ENCODE results near the gene WDR17.

The WDR17 gene

GRCh38 chr4:176150704-176151103 lies 85.1 kb downstream of the WDR17 start:
- Histone ChIP-seq H3K36me3 (no peaks in the 10 kb centered on the region; the same call in none of the 2 replicates), H3K9me3 (ENCODE audit: severe bottlenecking) (no peaks in the 10 kb centered on the region), H3K27ac (no peak overlapping the region), H3K27me3 (ENCODE audit: insufficient read depth, low read depth, severe bottlenecking) (no peaks in the 10 kb centered on the region), H3K4me3 (ENCODE audit: low read depth, low read length) (no peak overlapping the region)
- no peak for DNase-seq
- TF ChIP-seq, protein P1, sequence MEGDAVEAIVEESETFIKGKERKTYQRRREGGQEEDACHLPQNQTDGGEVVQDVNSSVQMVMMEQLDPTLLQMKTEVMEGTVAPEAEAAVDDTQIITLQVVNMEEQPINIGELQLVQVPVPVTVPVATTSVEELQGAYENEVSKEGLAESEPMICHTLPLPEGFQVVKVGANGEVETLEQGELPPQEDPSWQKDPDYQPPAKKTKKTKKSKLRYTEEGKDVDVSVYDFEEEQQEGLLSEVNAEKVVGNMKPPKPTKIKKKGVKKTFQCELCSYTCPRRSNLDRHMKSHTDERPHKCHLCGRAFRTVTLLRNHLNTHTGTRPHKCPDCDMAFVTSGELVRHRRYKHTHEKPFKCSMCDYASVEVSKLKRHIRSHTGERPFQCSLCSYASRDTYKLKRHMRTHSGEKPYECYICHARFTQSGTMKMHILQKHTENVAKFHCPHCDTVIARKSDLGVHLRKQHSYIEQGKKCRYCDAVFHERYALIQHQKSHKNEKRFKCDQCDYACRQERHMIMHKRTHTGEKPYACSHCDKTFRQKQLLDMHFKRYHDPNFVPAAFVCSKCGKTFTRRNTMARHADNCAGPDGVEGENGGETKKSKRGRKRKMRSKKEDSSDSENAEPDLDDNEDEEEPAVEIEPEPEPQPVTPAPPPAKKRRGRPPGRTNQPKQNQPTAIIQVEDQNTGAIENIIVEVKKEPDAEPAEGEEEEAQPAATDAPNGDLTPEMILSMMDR (IDR thresholded peaks at IDR 0.05; ENCODE audit: low read depth, low read length) = no peak

DNA sequence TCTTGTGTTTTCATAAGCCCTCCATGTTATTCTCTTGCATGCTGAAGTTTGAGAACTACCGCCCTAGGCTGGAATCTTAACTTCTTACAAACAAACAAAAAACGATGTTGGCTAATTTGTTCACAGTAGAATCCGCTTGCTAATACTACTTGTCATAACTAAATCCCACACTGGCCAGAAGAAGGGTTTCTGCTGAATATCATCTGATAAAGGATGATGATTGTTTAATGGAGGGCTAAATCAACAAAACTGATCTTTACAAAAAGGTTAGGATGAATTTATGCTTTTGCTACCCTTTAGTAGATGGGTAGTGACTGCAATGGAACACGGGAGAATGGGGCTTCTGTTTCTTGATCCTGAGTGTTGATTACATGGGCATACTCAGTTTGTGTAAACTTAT lies 87.5 kb downstream of the WDR17 start:
- no peaks in the 10 kb centered on the region; the same call in none of the 2 replicates for H3K36me3 ChIP-seq
- H3K4me3 ChIP-seq (ENCODE audit: low read depth, low read length) = no peak overlapping the region
- H3K27me3 ChIP-seq (ENCODE audit: insufficient read depth, low read depth, severe bottlenecking) = no peaks in the 10 kb centered on the region
- TF ChIP-seq, protein P1 (IDR thresholded peaks at IDR 0.05; ENCODE audit: low read depth, low read length) = no peak
- DNase-seq = no peak
- no peak overlapping the region for H3K27ac ChIP-seq
- no peaks in the 10 kb centered on the region for H3K9me3 ChIP-seq (ENCODE audit: severe bottlenecking)

DNA sequence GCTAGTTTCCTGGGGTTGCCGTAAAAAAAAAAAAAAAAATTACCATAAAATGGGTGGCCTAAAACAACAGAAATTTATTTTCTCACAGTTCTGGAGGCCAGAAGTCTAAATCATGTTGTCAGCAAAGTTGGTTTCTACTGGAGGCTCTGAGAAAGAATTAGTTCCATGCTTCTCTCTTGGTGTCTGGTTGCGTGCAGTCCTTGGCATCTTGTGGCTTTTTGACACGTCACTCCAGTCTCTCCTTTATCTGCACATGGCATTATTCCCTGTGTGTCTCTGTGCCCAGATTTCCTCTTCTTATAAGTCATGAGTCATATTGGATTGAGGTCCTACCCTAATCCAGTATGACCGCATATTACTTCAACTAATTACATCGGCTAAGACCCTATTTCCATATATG lies 91.0 kb downstream of the WDR17 start:
- TF ChIP-seq, protein P1 (IDR thresholded peaks at IDR 0.05; ENCODE audit: low read depth, low read length) = no peak
- no peaks in the 10 kb centered on the region for H3K27me3 ChIP-seq (ENCODE audit: insufficient read depth, low read depth, severe bottlenecking)

GRCh38 chr4:176163041-176163440 lies 97.4 kb downstream of the WDR17 start:
- TF ChIP-seq, protein P1 (IDR thresholded peaks at IDR 0.05; ENCODE audit: low read depth, low read length) = no peak
- H3K4me3 ChIP-seq (ENCODE audit: low read depth, low read length) = no peak overlapping the region
- no peaks in the 10 kb centered on the region for H3K27me3 ChIP-seq (ENCODE audit: insufficient read depth, low read depth, severe bottlenecking)
- H3K36me3 ChIP-seq = peaks cover 2% of the 10 kb centered on the region; the same call in 1 of the 2 replicates
- H3K27ac ChIP-seq = no peak overlapping the region
- DNase-seq = no peak
- H3K9me3 ChIP-seq (ENCODE audit: severe bottlenecking) = no peaks in the 10 kb centered on the region

More for the DNA sequence above, 91.0 kb downstream of the WDR17 start:
- DNase-seq = no peak
- H3K27ac ChIP-seq = no peak overlapping the region
- H3K36me3 ChIP-seq = peaks cover 2% of the 10 kb centered on the region
- H3K9me3 ChIP-seq (ENCODE audit: severe bottlenecking) = no peaks in the 10 kb centered on the region
- no peak overlapping the region for H3K4me3 ChIP-seq (ENCODE audit: low read depth, low read length)

DNA sequence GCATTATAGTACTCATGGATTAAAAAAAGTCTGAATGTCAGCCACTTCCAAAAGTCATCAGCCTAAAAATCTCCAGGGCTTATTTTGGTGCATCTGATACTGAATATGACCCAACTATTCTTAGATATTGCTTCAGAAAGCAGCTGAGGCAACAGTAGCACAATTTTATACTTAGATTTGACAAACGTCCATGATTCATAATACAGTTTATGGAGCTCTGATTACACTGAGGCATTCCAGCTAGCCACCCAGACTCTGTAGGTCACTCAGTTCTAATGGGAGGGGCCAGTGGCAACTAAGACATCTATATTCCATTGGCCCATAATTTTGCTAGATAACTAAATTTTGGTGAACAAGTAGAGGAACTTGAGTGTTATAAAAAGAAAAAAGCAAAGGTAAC lies 119.4 kb downstream of the WDR17 start:
- TF ChIP-seq, protein P1 (IDR thresholded peaks at IDR 0.05; ENCODE audit: low read depth, low read length) = no peak
- no peaks in the 10 kb centered on the region for H3K9me3 ChIP-seq (ENCODE audit: severe bottlenecking)
- H3K4me3 ChIP-seq (ENCODE audit: low read depth, low read length) = no peak overlapping the region
- no peaks in the 10 kb centered on the region for H3K27me3 ChIP-seq (ENCODE audit: insufficient read depth, low read depth, severe bottlenecking)
- no peak for DNase-seq
- no peaks in the 10 kb centered on the region for H3K36me3 ChIP-seq
- H3K27ac ChIP-seq = no peak overlapping the region

DNA sequence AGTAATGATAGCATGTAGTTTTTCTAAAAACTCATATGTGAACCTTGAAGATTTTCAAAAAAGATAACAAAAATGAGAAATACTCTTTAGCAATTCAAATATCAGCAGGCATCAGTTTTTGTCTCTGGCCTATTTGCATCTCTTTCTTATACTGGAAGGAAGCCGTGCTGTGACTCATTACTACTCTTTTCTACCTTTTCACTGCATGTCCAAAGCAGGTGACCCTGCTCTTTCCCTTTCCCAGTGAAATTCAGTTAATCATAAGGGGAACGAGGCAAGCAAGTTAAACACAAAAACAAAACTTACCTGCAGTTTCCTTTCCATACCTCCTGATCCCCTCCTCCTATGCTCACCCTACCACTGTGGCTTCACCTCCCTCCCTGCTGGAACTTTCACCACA lies 120.4 kb downstream of the WDR17 start:
- H3K27ac ChIP-seq = no peak overlapping the region
- no peak overlapping the region for H3K4me3 ChIP-seq (ENCODE audit: low read depth, low read length)
- no peaks in the 10 kb centered on the region for H3K27me3 ChIP-seq (ENCODE audit: insufficient read depth, low read depth, severe bottlenecking)
- no peaks in the 10 kb centered on the region for H3K9me3 ChIP-seq (ENCODE audit: severe bottlenecking)
- TF ChIP-seq, protein P1 (IDR thresholded peaks at IDR 0.05; ENCODE audit: low read depth, low read length) = no peak
- no peaks in the 10 kb centered on the region for H3K36me3 ChIP-seq
- DNase-seq = no peak

Measured in WERI-Rb-1 (cell line).